NCI-H2196 treated with DMSO at 0.1 percent for 48 hours (cell line): Measurements from ENCODE around the gene CTNNA3.
"Not testable (repeated sequence)": the region's sequence is repeated elsewhere in the genome, so short reads cannot be mapped to it uniquely, and the experiment has no call there.

Source experiments
- DNase-seq: peaks from one replicate; lab custom pipeline; 2025; ENCODE audit not compliant: unreplicated experiment; lab: John Stamatoyannopoulos, UW

The CTNNA3 gene

DNA sequence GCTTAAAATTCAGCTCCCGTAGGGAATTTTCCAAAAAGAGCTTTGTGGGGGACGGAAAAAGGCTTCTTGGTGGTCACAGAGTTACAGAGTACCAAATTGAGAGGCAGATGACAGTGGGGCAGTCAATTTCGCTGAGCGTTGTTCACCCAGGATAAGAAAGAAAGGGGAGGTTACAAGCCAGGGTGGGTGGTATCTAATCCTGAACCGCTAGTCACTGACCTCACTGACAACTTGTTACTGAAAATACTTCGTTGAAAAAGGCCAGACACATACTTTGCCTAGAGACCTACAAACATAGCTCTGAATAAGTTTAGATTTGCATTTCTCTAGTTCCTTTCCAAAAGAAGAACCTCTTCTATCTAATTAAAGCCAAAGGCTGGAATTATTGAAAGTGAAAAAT, at the start of gene CTNNA3:
CTNNA3 (minus strand) TSS at position 167 of the 400 bp plus-strand sequence.
- no peak for DNase-seq

DNA sequence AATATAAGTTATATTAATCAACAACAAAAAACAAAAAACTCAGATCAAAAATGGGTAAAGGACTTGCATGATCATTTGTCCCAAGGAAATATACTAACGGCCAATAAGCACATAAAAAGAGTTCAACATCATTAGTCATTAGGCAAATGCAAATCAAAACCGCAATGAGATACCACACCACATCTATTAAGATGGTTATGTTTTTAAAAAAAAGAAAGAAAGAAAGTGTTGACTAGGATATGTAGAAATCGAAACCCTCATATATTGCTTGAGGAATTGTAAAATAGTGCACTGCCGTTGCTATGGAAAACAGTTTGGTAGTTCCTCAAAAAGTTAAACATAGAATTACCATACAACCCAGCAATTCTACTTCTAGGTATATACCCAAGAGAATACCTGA, 39.4 kb upstream of the CTNNA3 start:
- no peak for DNase-seq

DNA sequence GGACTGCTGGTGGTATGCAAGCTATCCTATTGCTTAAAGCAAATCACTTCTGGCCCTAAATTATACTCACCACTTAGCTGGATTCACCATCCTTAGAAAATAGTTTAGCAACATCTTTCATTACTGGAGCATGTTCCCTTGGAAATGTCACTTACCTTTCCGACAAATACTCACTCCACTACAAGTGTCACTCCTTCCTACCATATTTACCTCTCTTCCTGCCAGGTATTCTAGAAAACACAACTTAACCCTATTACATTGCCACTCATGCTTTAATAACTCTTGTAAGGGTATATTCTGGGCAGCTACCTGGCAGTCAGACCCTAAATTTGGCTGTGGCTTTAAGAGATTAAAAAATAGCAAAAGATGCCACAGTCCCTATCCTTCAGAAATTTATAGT, 37.5 kb upstream of the CTNNA3 start:
- no peak for DNase-seq

DNA sequence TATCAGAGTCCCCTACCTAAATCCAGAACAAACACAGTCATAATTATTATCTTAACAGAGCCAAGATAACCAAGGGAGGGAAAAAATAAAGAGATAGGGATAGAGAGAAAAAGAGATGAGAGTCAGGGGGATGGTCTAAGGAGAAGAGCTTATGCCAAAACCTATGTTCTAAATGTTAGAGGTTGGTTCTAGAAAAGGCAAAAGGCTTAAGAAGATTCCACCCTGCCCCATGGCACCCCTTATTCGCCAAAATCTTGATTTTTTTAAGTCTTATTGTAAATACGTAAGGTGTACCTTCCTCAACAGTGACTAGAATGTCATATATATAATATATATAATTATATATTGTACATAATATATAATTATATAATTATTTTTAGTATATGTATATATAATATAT, 29.6 kb upstream of the CTNNA3 start:
- DNase-seq = no peak

DNA sequence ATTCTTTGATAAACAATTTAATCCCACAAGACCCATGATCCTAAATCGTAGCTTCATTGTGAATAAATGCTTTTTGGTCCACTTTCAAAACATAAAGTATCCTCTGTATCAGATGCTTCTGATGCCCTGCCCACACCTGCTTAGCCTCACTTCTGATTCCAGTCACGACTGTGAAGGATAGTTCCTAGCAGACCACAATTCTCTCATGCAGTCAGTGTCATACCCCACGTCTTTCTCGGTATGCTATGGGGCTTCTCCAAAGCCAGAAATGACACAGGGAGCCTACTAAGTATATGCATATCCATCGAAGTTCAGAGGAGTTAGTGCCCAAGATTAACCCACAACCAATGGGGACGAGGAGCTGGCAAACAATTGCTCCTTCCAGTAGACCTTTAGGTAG, 27.6 kb upstream of the CTNNA3 start:
- no peak for DNase-seq

DNA sequence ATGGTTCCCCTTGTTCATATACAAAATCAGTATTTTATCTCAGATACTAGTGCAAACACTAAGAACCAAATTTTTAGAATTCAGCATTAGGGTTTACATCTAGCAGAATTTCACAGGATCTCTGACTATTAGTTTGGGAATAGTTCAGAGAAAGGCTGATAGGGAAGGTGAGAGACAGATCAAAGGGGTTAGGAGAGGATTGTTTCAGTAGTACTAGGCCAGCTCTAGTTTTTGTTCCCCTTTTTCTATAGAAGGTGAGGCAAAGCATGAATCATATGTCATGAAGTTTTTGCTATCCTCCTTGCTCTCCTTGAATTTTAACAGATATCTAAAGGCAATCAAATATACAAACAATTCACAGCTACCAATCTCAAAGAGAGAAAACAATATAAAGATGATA, 26.1 kb upstream of the CTNNA3 start:
- DNase-seq = no peak

DNA sequence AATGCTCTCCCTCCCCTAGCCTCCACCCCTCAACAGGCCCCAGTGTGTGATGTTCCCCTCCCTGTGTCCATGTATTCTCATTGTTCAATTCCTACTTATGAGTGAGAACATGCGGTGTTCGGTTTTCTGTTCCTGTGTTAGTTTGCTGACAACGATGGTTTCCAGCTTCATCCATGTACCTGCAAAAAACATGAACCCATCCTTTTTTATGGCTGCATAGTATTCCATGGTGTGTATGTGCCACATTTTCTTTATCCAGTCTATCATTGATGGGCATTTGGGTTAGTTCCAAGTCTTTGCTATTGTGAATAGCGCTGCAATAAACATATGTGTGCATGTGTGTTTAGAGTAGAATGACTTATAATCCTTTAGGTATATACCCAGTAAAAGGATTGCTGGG, 20.5 kb upstream of the CTNNA3 start:
- DNase-seq = not testable (repeated sequence)

DNA sequence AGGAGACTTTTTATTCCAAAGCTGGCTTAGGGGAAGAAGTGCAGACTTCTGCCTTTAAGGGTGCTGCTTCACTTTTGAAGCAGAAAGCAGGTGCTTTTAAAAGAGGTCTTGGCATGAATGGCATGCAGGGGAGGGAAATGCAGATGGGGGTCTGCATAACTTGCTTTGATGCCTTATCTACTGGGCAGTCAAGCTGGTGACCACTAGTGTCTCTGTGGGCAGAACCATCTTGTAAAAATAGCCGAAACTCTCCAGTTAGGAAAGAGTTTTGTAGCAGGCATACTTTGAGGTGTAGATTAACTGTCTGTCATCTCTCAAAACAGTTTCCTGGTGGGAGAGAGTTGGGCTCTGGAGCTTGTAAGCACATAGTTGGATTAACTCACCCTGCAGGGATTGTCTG, 9.9 kb upstream of the CTNNA3 start:
- DNase-seq = no peak

DNA sequence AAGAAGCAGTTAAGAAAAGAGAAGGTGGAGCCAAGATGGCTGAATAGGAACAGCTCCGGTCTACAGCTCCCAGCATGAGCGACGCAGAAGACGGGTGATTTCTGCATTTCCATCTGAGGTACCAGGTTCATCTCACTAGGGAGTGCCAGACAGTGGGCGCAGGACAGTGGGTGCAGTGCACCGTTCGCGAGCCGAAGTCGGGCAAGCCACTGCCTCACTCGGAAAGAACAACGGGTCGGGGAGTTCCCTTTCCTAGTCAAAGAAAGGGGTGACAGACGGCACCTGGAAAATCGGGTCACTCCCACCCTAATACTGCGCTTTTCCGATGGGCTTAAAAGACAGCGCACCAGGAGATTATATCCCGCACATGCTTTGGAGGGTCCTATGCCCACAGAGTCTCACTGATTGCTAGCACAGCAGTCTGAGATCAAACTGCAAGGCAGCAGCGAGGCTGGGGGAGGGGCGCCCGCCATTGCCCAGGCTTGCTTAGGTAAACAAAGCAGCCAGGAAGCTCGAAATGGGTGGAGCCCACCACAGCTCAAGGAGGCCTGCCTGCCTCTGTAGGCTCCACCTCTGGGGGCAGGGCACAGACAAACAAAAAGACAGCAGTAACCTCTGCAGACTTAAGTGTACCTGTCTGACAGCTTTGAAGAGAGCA, 3.7 kb upstream of the CTNNA3 start:
- not testable (repeated sequence) for DNase-seq

DNA sequence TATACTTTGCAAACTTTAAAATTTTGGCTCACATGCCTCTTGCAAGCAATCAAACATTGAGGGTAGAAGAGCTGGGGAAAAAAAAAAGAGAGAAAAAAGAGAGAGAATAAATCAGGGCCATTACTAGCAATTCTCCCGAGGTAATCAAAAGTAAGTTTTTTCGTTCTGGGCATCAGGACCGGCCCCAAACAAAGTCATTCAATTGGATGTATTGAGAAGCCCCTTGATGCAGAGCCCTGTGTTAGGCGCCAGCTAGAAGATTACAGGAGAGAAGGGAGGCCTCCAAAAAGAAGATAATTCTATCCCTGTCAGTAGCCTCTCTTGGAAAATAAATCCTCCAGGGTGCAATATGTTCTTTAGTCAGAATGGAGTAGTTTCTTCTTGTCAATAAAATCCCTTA, 2.2 kb upstream of the CTNNA3 start:
- DNase-seq = no peak

DNA sequence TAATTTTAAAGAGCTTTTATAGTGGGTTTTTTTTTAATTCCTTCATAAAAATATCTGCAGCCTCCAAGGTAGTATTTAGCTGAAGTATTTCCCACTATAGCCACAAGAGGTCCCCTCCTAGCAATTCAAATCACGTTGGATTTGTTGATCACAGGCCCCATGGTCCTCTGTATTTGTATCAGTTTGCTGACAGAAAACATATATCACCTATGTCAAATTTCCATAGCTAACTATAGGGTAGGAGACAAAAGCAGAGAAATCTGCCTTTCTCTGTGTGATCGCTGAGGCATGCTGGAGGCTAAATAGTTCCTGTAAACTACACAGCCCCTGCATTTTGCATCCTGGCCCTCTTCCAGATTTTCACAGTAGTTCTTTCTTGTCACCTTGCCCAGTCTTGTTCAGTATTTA, 1.7 kb upstream of the CTNNA3 start:
- DNase-seq = no peak

DNA sequence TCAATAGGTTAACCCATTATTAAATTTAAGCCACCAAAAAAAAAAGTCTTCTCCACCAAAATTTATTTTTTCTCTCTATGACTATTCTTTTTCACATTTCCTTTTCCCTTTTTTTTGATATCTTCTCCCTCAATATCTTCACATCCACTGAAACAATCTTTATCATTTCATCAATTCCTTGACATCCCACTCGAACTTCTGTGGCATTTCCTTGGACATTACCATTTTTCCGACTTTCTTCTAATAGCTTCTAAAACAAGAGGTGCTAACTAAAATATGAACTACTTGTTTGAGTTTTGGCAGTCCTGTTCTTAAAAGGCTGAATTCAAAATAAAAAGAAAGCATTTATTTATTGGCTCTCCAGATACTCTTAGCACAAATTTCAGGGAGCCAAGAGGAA, 684 bp upstream of the CTNNA3 start:
- DNase-seq = no peak

DNA sequence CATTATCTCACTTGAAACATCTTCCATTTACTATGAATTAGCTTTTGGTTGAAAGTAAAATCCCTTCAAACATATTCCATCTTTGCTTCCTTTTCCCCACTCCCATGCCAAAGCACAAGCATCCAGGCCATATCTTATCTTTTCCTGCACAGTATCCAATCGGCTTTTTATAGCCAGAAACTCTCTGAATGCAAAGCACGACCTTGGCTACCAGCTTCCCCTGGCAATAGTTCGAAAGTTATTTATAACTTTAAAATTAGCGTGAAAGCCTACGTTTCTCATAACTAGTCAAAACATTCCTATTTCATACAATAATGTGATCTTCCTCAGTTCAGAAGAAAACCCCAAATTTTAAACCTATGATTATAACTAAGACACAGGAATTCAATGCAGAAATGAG, 440 bp downstream of the CTNNA3 start:
- DNase-seq = no peak

DNA sequence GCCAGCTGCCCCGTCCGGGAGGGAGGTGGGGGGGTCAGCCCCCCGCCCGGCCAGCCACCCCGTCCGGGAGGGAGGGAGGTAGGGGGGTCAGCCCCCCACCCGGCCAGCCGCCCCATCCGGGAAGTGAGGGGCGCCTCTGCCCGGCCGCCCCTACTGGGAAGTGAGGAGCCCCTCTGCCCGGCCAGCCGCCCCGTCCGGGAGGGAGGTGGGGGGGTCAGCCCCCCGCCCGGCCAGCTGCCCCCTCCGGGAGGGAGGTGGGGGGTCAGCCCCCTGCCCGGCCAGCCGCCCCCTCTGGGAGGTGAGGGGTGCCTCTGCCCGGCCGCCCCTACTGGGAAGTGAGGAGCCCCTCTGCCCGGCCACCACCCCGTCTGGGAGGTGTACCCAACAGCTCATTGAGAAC, 4.1 kb downstream of the CTNNA3 start:
- DNase-seq = not testable (repeated sequence)

DNA sequence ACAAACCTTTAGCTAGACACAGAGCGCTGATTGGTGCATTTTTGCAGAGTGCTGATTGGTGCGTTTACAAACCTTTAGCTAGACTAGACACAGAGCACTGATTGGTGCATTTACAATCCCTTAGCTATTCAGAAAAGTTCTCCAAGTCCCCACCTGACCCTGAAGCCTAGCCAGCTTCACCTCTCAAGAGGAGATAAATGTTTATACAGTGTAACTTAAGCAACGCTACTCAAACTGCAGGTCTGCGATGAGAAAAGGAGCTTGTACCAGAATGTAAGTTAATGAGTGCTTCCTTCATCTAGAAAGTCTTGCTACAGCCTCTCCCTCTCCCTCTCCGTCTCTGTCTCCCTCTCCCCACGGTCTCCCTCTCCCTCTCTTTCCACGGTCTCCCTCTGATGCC, 5.5 kb downstream of the CTNNA3 start:
- not testable (repeated sequence) for DNase-seq

DNA sequence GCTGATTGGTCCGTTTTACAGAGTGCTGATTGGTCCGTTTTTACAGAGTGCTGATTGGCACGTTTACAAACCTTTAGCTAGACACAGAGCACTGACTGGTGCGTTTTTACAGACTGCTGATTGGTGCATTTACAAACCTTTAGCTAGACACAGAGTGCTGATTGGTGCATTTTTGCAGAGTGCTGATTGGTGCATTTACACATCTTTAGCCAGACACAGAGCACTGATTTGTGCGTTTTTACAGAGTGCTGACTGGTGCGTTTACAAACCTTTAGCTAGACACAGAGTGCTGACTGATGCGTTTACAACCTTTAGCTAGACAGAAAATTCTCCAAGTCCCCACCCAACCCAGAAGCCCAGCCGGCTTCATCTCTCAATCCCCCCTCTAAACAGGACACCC, 11.9 kb downstream of the CTNNA3 start:
- not testable (repeated sequence) for DNase-seq

DNA sequence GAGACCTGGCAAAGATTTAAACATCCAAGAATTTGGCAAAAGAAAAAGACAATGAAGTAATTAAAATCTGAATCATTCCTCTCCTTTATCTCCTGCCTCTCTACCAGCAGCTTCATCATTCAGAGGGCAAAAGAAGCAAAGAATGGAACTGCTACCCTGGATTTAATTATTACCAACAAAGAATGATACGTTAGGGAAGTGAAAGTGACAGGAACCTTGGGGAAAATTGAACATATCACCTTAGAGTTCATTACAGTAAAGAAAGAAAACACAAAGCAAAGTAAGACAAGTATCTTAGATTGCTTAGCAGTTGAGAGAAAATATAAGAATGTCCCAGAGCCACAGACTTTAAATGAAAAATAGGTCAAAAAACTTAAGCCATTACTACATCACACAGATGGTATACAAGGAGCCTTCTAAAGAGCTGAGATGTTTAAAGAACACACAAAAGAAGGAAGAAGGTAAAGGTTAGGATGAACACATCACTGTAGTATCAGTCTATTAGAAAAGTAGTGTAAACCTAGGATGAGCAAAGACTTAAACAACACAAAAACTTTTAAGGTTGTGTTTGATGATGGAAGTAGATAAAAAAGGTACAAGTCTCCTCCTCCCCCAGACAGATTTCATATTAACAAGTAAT, 17.5 kb downstream of the CTNNA3 start:
- no peak for DNase-seq

DNA sequence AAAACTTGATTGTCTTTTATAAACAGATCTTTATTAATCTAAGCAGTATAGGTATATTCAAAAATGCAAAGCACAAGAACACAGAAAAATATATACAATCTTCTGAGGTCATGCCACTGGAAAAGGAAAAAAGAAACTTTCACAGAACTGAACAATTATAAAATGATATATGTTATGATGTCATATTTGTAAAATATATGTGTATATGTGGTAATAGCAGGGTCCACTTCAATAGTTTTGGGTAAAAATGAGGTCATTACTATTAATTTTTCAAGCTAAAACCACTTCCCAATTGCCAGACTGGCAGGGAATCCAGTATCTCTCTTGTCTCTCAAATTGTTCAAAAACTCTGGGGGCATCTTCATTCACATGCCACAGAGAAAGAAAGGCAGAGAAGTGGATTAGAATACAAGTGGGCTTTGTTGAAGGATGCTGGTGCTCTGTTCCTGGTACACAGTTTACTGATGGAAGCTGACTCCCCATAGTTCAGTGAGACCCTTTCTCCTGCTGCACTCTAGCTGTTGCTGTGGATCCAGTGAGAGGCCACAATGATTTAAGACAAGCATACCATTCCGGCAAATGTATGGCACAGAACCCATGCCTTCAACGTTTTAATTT, 19.7 kb downstream of the CTNNA3 start:
- no peak for DNase-seq

DNA sequence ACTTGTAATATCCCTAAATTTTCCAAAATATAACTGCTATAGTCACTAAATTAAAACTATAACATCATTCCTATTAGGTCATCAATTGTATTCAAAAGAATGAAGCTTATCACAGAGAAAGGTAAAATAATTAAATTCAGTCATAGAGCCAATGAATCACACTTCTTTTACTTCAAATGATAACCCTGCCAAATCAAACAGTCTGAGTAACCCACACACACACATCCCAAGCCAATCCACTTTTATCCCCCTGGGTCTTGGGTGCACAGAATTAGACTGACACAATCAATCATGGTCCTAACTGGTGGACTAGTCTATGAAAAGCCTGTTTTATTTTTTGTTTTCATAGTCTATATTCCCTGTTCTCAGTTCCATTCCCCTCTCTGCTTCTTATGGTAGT, 25.6 kb downstream of the CTNNA3 start:
- no peak for DNase-seq

DNA sequence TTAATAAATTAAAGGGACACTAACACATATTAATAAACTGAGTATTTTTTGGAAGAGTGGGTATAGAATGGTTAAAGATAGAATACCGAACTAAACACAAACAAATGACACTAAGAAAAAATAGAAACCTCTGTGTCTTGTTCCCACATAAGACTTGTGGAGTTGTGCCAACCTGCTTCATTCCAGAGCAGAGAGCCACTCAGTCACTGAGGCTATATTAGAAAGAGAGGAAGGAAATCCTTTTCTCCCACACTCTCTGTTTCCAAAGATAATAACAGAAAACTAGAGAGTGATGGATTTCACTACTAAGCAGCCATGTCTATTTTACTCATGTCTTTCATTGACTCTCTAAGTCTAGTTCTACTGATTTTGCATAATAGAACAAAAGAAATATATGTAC, 26.0 kb downstream of the CTNNA3 start:
- DNase-seq = no peak

DNA sequence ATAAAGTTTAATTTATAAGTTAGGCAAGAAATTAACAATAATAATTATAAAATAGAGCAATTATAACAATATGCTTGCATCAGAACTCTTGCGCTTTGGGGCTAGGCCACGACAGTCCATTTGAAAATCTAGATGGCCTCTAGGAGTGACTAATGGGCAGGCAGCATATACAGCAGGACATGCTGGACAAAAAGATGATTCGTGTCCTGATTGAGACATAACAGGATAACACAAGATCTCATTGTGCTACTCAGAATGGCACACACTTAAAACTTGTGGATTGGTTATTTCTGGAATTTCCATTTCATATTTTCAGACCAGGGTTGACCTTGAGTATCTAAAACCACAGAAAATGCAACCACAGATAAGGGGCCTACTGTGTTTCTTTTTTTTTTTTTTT, 27.5 kb downstream of the CTNNA3 start:
- no peak for DNase-seq

DNA sequence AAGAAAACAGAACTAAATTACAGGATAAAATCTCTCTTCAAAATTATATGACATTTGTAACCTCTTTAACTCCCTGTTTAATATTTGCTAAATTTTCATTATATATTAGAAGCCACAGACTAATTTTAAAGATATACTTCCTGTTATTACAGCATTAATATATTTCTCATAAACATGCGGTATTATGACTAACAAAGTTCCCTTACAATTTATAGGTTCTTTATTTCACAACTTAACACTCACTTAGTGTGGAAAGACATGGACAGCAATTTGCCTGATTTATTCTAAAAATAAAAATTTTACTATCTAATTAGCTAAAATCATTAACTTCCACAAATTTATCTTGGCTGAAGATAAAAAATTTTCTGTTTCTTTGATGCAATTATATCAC, 29.0 kb downstream of the CTNNA3 start:
- DNase-seq = no peak
